DMS153 (cell line): ENCODE measurements around the gene SLC27A2.
"Not testable (repeated sequence)": the region's sequence is repeated elsewhere in the genome, so short reads cannot be mapped to it uniquely, and the experiment has no call there.

Source experiments
- DNase-seq: peaks from one replicate; lab custom pipeline; 2025; lab: John Stamatoyannopoulos, UW

SLC27A2 gene

DNA sequence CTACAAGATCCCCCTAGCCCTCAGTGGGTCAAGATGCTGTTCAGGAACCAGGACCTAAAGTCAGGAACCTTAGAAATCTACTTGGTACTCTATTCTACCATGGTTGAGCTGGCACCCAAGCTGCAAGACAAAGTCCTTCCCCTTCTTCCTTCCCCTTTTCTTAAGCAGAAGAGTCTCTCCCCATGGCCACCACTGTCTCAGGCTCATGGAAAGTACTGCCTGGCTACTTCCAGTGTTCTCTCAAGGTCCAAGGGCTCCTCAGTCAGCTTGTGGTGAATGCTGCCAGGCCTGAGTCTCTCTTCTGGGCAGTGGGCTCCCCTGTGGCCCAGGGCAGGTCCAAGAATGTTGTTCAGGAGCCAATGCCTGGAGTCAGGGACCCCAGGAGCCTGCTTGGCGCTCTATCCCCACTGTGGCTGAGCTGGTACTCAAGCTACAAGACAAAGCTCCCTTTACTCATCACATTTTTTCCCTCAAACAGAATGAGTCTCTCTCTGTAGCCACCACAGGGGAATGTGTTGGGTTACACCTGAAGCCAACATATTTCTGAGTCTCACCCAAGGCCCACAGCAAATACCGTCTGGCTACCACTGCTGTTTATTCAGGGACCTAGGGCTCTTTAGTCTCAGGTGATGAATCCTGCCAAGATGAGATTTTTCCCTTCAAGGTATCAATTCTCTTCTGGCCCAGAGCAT is 18.1 kb upstream of the SLC27A2 start:
- no peak for DNase-seq

DNA sequence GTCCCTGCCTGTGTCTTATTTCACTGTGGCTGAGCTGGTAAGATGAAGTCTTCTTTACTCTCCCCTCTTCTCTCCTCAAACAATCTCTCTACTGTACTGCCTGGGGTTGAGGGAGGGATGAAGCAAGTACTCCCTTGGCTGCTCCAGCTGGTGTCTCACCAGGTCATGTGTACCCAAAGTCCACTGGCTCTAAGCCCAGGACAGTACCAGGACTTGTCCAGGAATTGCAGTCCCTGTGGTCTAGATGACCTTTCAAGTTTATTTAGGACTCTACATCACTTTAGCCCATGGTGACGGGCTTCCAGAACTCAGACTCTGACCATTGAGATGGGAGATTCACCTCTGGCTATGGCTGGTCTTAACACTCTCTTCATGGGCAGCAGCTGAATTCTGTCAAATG is 17.5 kb upstream of the SLC27A2 start:
- no peak for DNase-seq

DNA sequence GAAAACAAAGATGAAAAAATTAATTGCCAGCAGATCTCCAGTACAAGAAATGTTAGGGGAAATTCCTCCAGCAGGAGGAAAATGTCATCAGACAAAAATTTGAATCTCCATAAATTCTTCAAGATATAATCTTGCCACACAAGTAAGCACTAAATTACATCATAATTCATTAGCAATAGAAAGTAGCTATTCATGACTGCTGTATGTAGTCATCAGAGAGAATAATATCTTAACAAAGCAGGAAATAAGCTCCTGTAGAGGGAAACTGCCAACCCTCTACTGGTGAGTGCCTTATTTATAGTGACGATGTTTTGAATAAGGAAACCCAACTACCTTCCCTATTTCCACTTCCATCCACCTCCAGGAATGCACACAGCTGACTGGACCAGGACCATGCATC is 15.8 kb upstream of the SLC27A2 start:
- no peak for DNase-seq

DNA sequence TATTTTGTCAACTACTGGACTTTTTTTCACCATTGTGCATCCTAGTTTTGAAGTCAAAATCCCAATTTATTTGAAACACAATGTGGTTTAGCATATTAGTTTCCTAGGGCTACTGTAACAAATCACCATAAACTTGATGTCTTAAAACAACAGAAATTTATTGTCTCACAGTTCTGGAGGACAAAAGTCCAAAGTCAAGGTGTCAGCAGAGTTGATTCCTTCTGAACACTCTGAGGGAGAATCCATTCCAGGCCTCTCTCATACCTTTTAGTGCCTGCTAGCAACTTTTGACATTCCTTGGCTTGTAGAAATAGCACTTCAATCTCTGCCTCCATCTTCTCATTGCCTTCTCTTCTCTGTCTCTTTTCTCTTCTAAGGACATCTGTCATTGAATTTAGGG is 14.9 kb upstream of the SLC27A2 start:
- no peak for DNase-seq

DNA sequence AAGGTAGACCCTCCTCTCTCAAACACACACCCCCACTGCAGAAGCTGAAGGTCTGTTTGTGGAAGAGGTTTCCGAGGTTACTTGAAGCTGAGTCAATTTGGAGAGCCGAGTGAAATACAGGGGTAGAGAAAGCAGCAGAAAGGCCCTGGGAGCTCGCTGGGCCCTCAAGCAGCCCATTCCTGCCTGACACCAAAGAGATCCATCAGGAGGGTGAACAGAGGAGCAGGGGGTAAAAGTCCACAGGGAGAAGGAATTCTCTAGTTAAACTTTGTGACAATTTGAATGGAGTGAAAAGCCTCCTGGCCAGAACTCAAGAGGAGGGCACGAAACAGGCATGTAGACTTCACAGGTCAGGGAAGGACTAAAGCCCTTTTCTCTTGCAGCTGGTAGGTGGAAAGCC is 13.6 kb upstream of the SLC27A2 start:
- no peak for DNase-seq

DNA sequence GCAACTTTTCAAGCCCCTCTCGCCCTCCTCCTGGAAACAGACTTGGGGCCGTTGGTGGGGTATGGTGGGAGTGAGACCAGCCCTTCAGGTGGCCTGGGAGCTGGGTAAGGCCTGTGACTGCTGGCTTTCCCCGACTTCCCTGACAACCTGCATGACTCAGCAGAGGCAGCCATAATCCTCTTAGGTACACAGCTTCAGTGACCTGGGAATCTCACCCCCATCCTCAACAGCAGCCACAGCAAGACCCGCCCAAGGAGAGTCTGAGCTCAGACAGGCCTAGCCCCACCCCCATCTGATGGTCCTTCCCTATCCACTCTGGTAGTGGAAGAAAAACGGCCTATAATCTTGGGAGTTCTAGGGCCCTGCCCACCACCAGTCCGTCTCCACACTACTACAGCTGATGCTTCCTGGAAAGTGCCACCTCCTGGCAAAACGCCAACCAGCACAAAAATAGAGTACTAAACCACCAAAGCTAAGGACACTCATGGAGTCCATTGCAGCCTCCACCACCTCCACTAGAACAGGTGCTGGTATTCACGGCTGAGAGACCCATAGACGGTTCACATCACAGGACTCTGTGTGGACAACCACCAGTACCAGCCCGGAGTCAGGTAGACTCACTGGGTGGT is 13.1 kb upstream of the SLC27A2 start:
- no peak for DNase-seq

DNA sequence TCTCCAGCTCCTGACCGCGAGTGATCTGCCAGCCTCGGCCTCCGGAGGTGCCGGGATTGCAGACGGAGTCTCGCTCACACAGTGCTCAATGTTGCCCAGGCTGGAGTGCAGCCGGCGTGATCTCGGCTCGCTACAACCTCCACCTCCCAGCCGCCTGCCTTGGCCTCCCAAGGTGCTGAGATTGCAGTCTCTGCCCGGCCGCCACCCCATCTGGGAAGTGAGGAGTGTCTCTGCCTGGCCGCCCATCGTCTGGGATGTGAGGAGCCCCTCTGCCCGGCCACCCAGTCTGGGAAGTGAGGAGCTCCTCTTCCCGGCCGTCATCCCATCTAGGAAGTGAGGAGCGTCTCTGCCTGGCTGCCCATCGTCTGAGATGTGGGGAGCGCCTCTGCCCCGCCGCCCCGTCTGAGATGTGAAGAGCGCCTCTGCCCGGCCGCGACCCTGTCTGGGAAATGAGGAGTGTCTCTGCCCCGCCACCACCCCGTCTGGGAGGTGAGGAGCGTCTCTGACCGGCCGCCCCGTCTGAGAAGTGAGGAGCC is 9.6 kb upstream of the SLC27A2 start:
- not testable (repeated sequence) for DNase-seq

DNA sequence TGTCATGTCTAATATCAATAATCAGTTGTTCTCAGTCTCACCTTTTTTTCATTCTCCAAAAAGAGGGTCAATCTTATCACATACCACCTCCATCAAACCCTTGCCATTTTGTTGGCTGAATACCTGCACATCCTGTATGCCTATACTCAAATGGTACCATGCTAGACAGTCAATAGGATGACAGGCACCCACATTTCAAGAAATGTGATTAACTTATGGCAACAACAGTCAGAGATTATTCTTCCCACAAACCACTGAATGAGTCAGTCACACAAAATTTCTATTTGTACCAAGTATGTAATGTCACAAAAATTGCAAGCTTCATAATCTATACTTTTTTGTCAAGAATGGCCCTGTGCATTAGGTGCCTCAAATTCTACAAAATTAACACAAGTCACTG is 5.1 kb upstream of the SLC27A2 start:
- DNase-seq, result no peak

DNA sequence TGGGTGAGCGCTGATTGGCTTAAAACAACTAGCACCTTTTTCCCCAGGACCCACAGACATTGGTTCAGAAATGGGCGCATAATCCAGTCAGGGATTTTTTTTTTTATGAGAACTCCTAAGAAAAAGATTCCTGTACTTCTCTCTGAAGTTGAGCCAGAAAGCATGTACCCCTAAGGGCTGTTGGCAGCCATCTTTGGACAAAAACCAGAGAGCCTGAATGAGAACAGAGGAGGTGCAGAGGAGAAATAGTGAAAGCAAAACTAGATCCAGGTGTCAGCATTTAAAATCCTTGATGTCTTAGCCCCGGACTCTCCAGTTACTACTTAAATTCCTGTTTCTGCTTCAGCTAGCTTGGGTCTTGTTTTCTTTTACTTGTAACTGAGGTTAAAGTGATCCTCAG is 1.9 kb upstream of the SLC27A2 start:
- DNase-seq, result no peak

DNA sequence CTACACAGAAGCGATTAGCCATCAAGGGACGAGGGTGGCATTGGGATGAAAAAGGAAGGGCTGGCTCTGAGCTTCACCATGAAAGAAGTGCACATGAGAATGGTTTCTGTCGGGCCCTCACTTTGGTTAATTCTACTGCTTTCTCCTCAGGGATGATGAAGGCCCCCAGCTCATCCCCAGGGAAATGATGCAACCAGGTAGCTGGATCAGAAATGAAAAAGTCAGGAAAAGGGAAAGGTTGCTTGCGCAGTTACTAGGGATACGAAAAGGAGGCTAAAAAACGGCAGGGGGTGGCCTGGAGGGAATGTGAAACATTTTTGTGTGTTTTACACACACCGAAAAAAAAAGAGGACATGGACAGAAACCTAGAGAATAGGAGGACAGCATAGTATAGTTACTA is 1.4 kb upstream of the SLC27A2 start:
- no peak for DNase-seq

DNA sequence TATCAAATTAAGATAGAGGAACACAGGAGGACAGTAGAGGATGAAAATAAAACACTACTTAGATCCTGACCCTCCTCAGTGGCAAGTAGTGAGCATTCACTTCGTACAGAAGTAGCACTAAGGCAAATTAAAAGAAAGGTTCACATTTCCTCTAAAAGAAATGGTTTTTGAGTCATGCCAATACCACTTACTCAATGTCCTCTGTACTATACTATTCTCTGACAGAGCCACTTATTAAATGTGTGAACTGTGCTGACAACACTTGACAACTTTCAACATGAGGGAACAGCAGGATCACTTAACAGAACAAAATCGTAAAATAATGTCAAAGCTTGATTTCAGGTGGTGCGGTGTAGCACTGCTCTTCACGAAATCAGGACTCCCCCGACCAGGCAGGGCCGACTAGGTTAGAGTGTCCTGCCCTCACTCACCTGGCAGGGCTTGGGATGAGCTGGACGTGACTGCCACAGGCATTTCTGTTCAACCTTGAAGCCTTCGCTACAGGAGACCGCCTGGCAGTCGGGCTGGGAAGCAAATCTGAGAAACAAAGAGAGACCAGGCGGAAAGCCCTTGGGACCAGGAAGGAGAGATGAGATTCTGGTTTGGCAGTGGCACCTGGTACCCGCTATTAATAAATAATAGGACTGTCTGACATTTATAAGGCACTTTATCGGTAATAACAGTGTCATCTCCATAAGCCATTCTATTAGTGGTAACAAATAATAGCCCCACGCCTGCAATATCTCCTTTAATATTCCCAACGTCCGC is 611 bp upstream of the SLC27A2 start:
- no peak for DNase-seq

DNA sequence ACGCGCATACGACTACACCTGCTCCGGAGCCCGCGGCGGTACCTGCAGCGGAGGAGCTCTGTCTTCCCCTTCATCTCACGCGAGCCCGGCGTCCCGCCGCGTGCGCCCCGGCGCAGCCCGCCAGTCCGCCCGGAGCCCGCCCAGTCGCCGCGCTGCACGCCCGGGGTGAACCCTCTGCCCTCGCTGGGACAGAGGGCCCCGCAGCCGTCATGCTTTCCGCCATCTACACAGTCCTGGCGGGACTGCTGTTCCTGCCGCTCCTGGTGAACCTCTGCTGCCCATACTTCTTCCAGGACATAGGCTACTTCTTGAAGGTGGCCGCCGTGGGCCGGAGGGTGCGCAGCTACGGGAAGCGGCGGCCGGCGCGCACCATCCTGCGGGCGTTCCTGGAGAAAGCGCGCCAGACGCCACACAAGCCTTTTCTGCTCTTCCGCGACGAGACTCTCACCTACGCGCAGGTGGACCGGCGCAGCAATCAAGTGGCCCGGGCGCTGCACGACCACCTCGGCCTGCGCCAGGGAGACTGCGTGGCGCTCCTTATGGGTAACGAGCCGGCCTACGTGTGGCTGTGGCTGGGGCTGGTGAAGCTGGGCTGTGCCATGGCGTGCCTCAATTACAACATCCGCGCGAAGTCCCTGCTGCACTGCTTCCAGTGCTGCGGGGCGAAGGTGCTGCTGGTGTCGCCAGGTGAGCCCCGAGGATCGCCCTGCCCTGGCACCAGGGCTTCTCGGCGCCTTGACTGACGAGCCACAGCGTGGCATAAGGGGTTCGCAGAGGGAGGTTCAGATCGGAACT is 420 bp downstream of the SLC27A2 start:
- peak; percentile 40 for DNase-seq

DNA sequence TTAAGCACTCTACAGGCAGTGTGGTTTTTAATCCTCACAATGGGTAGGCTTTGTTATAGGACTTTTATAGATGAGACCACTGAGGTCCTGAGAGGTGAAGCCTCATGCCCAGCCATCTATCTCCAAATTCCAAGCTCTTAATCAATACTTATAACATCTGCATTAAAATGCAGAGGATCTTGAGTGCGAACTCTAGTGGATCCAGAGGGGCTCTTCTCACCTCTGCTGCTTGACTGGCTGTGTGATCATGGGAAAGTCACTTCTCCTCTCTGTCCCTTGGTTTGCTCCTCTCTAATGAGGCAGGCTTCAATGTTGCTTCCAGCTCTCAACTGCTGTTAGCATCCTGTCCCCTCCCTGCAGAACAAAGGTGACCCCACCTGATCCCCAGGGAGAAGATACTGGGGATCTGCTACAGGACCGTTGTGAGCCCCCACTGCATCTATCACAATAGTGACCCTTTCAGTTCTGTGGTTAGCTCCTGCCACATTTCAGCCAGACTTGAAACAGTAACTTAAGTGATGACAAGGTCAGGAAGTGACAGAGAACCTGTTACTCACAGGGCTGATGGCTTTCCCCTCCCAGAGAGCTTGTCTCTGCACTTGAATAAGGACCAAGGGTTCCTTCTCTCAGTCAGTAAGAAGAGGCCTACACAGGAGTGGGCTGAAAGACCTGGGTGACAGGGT is 1.3 kb downstream of the SLC27A2 start:
- DNase-seq, result no peak

DNA sequence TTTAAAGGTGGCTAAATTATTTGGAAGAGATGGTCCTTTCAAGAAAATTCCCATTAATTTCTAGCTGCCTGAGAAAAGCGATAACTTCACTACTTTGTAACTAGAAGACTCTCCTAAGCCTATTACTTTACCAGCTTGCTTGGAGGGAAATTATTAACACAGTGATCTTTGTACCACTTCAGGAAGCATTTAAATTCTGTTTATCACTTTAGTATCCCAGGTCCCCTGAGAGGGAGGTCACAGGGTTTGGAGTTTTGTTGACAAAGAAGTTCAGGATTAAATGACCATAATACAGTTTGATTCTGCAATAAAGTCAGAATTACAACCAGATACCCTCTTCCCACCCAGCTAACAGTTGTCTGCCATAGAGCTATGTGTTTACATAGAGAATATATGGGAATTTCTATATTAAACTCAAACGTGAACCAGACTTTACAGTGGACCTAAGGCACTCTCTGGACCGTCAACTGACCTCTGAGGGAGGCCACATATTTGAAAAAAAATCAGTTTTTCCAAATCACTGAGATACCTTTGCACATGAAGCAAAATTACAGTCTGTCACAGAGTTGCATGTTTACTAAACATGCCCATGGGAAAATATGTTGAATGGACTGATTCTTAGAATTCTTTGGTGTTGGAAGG is 3.0 kb downstream of the SLC27A2 start:
- no peak for DNase-seq

DNA sequence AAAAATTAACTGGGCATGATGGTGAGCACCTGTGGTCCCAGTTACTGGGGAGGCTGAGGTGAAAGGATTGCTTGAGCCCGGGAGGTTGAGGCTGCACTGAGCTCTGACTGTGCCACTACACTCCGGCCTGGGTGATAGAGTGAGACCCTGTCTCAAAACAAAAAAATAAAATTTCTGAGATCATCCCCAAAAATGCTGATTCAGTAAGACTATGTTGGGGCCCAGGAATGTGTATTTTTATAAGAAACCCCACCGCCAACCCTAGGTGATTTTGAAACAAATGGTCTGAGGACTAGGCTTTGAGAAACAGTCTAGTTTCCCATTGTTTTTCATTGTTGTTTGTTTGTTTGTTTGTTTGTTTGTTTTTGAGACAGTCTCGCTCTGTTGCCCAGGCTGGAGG is 4.1 kb downstream of the SLC27A2 start:
- no peak for DNase-seq

DNA sequence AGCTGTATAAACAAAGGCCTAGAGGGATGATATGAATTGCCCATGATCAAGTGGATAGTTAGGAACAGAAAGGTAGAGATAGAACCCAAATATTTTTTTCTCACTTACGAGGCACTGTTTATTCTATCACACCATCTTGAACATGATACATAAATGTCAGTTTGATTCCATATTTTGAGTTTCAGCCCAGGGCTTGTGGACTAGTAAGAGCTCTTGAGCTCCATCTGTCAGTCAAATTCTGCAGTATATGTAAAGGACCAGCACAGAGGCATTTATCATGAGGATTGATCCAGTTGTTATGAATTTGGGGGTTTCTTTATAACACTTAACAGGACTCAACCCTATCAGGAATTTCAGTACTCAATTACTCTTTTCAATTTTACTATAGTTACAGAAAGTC is 4.8 kb downstream of the SLC27A2 start:
- no peak for DNase-seq

DNA sequence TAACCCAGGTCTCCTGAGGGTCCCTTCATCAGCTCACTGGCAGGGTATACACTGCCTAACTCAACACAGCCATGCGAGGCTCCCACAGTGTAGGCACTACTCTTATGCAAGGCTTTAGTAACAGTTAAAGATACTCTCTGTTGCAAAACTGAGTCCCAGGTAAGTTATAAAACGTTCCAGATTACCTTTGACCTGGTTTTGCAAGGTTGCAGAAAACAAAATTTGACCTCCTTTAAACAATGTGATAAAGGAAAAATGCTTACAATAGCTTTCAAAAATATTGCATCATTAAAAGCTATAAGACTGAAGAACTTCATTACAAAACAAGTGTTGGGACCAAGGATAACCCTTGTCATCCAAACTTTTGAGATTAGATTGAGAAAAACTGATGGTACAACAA is 5.5 kb downstream of the SLC27A2 start:
- no peak for DNase-seq

DNA sequence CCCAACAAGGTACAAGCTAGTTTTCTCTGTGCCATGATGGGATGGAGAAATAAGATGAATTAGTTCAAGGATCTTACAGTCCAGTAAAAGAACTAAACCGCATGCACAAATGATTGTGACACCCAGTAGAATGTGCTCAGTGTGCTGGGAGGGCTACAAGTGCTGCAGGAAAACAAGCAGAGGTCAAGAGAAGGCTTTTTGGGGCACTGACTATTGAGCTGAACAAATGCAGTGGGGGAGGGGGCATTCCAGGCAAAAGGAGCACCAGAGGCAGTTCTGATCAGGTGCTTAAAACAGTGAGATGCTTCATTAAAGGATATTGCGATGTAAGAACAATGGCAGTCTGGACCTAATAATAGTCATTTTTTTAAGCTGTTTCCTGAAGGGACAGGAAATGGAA is 6.0 kb downstream of the SLC27A2 start:
- no peak for DNase-seq

DNA sequence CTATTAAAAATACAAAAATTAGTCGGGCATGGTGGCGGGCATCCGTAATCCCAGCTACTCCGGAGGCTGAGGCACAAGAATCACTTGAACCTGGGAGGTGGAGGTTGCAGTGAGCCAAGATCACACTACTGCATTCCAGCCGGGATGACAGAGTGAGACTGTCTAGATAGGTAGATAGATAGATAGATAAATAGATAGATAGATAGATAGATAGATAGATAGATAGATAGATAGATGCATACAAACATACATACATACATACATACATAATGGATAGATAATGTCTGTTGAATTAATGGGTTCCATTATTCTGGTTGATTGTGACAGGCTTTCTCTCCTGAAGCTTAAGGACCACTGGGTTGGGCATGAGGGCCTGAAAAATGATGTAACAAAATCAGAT is 6.8 kb downstream of the SLC27A2 start:
- DNase-seq, result not testable (repeated sequence)

DNA sequence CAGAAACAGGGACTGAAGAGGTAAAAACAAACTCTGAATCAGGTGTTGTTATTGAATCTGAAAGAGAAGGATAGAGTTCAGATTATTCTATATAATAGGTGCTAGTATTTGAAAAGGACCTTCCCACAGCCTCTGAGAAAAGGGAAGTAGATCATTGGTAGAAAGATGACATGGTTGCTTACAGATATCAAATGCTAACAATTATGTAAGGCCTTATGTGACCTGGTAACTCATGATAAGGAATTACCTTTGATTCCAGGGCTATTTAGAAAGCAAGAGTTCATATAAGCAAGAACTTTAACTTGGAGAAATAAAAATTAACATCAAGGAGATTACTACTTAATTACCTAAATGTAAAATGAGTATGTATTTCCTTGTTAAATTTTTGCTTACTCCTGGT is 7.6 kb downstream of the SLC27A2 start:
- DNase-seq, result no peak

DNA sequence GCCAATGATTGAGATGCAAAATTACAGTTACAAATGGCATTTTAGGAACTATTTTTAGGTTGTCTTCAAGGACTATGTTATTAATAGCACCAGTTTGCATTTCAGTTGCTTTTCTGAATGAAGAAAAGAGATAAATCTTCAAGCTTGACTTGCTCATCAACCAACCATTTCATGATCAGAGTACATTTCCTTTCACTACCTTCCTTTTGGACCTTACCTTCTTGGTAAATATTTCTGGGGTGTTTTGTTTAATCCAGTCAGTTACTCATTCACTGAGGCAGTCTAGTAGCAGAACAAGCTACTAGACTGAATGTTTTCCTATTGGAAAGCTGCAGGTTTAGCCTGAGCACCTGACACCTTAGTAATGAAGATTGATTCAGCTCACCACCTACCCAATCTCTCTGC is 8.2 kb downstream of the SLC27A2 start:
- no peak for DNase-seq
